PFSK-1 (cell line): ENCODE results near the gene BMERB1.

Source experiments
- FOXP2 ChIP-seq: optimal IDR thresholded peaks from 2 replicates; pipeline ENCODE3; 2011; ENCODE audit warnings: borderline replicate concordance, control low read depth, inconsistent platforms; ENCODE audit not compliant: insufficient read depth; ENCODE audit errors: extremely low read length, extremely low read depth
- POLR2AphosphoS5 ChIP-seq: IDR thresholded peaks from 2 replicates; pipeline ENCODE4 v1.6.1; 2012; ENCODE audit warnings: low read depth, mild to moderate bottlenecking, control low read depth, low read length, moderate library complexity
- REST ChIP-seq, 2 experiments: IDR thresholded peaks; 2 replicates each; pipeline versions ENCODE4 v1.6.1 to v1.8.0; 2011 to 2012; ENCODE audit warnings: low read depth in 2 of 2, low read length in 2 of 2, control low read depth in 1 of 2, inconsistent platforms in 1 of 2, mild to moderate bottlenecking in 1 of 2, moderate library complexity in 1 of 2; ENCODE audit not compliant: insufficient read depth in 1 of 2
- SIN3A ChIP-seq: IDR thresholded peaks from 2 replicates; pipeline ENCODE4 v1.6.1; 2012; ENCODE audit warnings: mild to moderate bottlenecking, low read length, moderate library complexity, borderline replicate concordance; ENCODE audit not compliant: insufficient read depth
- TAF1 ChIP-seq: IDR thresholded peaks from 2 replicates; pipeline ENCODE4 v1.6.1; 2012; ENCODE audit warnings: low read length, control low read depth, borderline replicate concordance; ENCODE audit not compliant: insufficient read depth

BMERB1 gene

DNA sequence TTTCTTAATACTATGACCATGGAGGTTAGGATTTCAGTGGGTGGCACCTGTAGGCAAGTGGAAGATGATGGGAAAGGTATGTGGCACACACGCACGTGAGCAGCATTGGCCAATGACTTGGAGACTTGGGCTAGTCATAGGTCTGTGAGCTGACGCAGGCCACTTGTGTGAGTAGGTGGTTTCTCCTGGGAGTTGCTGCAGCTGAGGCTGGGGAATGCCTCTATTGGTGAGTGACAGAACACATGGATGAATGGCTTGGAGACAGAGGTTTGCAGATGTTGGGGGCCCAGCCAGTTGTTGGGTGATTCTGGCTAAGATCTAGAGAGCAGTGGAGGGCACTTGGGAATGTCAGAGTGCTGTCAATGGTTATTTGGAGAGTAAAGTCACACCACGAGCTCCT is 144.4 kb downstream of the BMERB1 start:
- TF ChIP-seq POLR2AphosphoS5 (no peak), REST (IDR thresholded peaks at IDR 0.05; ENCODE audit: insufficient read depth in 1 of 2, low read depth in 2 of 2, low read length in 2 of 2) (no peak), TAF1 (no peak), FOXP2 (no peak), SIN3A (no peak)

GRCh38 chr16:15581127-15581815 is 146.9 kb downstream of the BMERB1 start:
- TF ChIP-seq TAF1, result no peak
- no peak for TF ChIP-seq POLR2AphosphoS5
- no peak for TF ChIP-seq FOXP2
- no peak for TF ChIP-seq REST (IDR thresholded peaks at IDR 0.05; ENCODE audit: insufficient read depth in 1 of 2, low read depth in 2 of 2, low read length in 2 of 2)
- no peak for TF ChIP-seq SIN3A

- TF ChIP-seq REST (IDR thresholded peaks at IDR 0.05; ENCODE audit: insufficient read depth in 1 of 2, low read depth in 2 of 2, low read length in 2 of 2) (no peak), SIN3A (no peak), POLR2AphosphoS5 (no peak), FOXP2 (no peak), TAF1 (no peak)
These were observed 149.1 kb downstream of the BMERB1 start for GRCh38 chr16:15583526-15583925.

- no peak for TF ChIP-seq FOXP2
These were observed 151.6 kb downstream of the BMERB1 start for GRCh38 chr16:15585956-15586355.

DNA sequence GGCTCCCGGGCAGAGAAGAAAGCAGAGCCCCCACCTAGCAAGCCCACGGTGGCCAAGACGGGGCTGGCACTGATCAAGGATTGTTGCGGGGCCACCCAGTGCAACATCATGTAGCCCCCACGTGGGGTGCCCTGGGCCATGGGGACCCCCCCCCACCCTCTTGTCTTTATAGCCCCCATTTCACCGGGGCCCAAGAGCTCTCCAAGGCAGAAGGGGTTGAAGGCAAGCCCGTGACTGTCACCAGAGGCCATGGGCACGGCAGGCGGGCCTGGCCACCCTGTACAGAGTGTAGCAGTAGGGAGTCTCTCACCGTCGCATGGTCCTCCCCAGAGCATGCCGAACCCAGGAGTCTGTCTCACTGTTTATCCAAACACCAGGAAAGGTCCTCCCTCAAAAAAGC is 152.3 kb downstream of the BMERB1 start:
- TF ChIP-seq POLR2AphosphoS5, result no peak
- TF ChIP-seq SIN3A, result no peak
- no peak for TF ChIP-seq TAF1
- no peak for TF ChIP-seq FOXP2
- TF ChIP-seq REST (IDR thresholded peaks at IDR 0.05; ENCODE audit: insufficient read depth in 1 of 2, low read depth in 2 of 2, low read length in 2 of 2), result no peak
